ENCODE data around the gene AUH. TPM values are rescaled to one million over a fixed set of nuclear protein-coding genes. Genes with fewer than 3 reads are reported as not detected.

Gene AUH
- total and polyA plus RNA-seq, 9 of the 15 experiments (the other 6 are each of a cell fraction or from before 2014, with no cell fraction given), result 3.4 to 29.0 (median 10.1) TPM

DNA sequence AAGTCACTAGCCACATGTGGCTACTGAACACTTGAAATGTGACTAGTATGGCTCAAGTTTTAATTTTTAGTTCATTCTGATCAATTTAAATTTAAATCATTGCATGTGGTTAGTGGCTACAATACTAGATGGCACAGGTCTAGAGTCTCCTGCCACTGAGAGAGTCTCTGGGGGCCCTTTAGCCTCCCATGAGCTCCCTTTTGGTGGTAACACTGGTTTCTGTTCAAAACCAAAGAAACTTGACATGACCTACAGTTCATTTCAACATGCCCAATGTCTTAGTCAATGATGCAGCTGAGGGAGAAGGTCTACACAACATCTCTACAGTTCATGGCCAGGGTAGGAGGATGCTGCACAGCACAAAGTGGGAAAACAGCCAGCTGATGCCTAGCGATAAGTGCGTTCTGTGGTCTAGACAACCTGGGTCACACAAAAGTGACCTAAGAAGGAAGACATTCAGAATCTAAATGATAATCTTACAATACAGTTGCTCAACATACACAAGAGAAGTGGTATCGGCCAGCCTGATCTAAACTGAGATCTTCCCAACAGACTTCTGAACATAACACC lies 121.0 kb downstream of the AUH start (continued):
- TF ChIP-seq, protein P1, sequence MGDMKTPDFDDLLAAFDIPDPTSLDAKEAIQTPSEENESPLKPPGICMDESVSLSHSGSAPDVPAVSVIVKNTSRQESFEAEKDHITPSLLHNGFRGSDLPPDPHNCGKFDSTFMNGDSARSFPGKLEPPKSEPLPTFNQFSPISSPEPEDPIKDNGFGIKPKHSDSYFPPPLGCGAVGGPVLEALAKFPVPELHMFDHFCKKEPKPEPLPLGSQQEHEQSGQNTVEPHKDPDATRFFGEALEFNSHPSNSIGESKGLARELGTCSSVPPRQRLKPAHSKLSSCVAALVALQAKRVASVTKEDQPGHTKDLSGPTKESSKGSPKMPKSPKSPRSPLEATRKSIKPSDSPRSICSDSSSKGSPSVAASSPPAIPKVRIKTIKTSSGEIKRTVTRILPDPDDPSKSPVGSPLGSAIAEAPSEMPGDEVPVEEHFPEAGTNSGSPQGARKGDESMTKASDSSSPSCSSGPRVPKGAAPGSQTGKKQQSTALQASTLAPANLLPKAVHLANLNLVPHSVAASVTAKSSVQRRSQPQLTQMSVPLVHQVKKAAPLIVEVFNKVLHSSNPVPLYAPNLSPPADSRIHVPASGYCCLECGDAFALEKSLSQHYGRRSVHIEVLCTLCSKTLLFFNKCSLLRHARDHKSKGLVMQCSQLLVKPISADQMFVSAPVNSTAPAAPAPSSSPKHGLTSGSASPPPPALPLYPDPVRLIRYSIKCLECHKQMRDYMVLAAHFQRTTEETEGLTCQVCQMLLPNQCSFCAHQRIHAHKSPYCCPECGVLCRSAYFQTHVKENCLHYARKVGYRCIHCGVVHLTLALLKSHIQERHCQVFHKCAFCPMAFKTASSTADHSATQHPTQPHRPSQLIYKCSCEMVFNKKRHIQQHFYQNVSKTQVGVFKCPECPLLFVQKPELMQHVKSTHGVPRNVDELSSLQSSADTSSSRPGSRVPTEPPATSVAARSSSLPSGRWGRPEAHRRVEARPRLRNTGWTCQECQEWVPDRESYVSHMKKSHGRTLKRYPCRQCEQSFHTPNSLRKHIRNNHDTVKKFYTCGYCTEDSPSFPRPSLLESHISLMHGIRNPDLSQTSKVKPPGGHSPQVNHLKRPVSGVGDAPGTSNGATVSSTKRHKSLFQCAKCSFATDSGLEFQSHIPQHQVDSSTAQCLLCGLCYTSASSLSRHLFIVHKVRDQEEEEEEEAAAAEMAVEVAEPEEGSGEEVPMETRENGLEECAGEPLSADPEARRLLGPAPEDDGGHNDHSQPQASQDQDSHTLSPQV (IDR thresholded peaks at IDR 0.05), result no peak
- TF ChIP-seq NBN (IDR thresholded peaks at IDR 0.05; ENCODE audit: low read depth), result no peak
- TF ChIP-seq, protein P2, sequence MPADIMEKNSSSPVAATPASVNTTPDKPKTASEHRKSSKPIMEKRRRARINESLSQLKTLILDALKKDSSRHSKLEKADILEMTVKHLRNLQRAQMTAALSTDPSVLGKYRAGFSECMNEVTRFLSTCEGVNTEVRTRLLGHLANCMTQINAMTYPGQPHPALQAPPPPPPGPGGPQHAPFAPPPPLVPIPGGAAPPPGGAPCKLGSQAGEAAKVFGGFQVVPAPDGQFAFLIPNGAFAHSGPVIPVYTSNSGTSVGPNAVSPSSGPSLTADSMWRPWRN (IDR thresholded peaks at IDR 0.05; ENCODE audit: low read depth), result no peak

DNA sequence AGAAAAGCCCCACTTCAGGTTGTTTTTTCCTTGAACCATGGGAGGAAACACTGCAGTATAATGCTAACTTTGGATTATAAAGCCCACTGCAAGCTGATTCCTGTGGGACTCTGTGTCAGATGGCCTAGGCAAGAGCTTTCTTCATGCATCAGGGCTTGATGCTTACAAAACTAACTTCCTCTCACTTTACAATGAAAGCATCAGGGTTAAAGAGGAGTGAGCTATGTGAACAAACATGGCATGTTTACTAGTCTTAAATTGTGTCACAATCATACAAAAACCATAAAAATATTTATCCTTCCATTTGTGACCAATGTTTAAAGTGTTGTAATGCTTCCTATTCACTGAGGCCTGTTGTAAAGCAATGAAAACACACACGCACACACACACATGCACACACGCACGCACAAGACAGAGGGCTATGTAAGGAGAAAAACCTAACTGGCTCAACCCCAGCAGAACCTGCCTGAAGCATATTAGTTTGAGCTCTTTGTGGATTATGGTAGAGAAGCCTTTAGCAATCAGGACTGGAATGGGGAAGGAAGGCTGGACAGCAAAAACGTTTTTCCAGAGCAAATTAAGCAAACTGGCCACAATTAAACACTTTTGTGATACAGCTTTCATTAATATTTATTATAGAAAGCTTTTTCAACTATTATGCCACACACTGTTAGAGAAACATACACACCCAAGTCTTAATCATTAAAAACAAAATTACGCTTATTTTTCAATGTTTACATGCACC lies 122.2 kb downstream of the AUH start:
- no peak overlapping the region for H3K27ac ChIP-seq (ENCODE audit: extremely low read depth, low read depth, low read length)
- no peak overlapping the region for H3K9ac ChIP-seq (ENCODE audit: insufficient read depth in 1 of 2, low read depth in 2 of 2, low read length in 2 of 2)
- BruUV-seq (replicated peaks), result no TSS peak
- intact Hi-C loops (cut with micrococcal nuclease), result no loop called here
- no peak overlapping the region for H3K4me2 ChIP-seq (ENCODE audit: insufficient read depth, low read length)
- no peaks in the 10 kb centered on the region for H3K4me1 ChIP-seq (replicated peaks in 1 of 2; ENCODE audit: control insufficient read depth in 2 of 2, insufficient read depth in 2 of 2, low read length in 2 of 2)
- H2AFZ ChIP-seq (ENCODE audit: low read depth, low read length), result no peak overlapping the region
- FAIRE-seq (no peak), DNase-seq (ENCODE audit: extremely low read depth in 1 of 4, low spot score in 3 of 4) (no peak), ATAC-seq (no peak)
- 66% methylated on average over 5 of the region's 5 CpGs for WGBS (ENCODE audit: insufficient coverage, low coverage, missing lambda C conversion rate)
- H3K9me1 ChIP-seq (ENCODE audit: control insufficient read depth, insufficient read depth, low read length), result no peaks in the 10 kb centered on the region
- in situ Hi-C loops (cut with MboI), result no loop called here
- no peaks in the 10 kb centered on the region for H3K36me3 ChIP-seq (ENCODE audit: control insufficient read depth, insufficient read depth, low read length)
- no peaks in the 10 kb centered on the region for H3K27me3 ChIP-seq (ENCODE audit: control insufficient read depth in 2 of 2, insufficient read depth in 2 of 2, low read length in 2 of 2)
- H3K79me2 ChIP-seq (ENCODE audit: control insufficient read depth, insufficient read depth, low read length), result no peaks in the 10 kb centered on the region
- no peaks in the 10 kb centered on the region for H4K20me1 ChIP-seq (replicated peaks; ENCODE audit: control insufficient read depth, insufficient read depth, low read length)
- H3K9me3 ChIP-seq (replicated peaks; ENCODE audit: control insufficient read depth, insufficient read depth, low read depth, low read length), result no peaks in the 10 kb centered on the region
- CTCF ChIA-PET (ENCODE audit: low intra/inter-chr PET ratio), result interaction anchor here (0.6 kb wide), 1 partner anchor 40 kb away, joined by 3 read pairs; no protein-coding TSS in a partner anchor
- POLR2A ChIA-PET, result no interaction called here
- H3K4me3 ChIP-seq, result no peak overlapping the region
- TF ChIP-seq LARP7 (IDR thresholded peaks at IDR 0.05), result no peak
- no peak for TF ChIP-seq ILK (tag; IDR thresholded peaks at IDR 0.05; ENCODE audit: borderline replicate concordance, low read depth)
- TF ChIP-seq, protein P2 (IDR thresholded peaks at IDR 0.05; ENCODE audit: low read depth), result no peak
- TF ChIP-seq, protein P3, sequence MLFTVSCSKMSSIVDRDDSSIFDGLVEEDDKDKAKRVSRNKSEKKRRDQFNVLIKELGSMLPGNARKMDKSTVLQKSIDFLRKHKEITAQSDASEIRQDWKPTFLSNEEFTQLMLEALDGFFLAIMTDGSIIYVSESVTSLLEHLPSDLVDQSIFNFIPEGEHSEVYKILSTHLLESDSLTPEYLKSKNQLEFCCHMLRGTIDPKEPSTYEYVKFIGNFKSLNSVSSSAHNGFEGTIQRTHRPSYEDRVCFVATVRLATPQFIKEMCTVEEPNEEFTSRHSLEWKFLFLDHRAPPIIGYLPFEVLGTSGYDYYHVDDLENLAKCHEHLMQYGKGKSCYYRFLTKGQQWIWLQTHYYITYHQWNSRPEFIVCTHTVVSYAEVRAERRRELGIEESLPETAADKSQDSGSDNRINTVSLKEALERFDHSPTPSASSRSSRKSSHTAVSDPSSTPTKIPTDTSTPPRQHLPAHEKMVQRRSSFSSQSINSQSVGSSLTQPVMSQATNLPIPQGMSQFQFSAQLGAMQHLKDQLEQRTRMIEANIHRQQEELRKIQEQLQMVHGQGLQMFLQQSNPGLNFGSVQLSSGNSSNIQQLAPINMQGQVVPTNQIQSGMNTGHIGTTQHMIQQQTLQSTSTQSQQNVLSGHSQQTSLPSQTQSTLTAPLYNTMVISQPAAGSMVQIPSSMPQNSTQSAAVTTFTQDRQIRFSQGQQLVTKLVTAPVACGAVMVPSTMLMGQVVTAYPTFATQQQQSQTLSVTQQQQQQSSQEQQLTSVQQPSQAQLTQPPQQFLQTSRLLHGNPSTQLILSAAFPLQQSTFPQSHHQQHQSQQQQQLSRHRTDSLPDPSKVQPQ (CRISPR knock-in tag; IDR thresholded peaks at IDR 0.05; ENCODE audit: borderline replicate concordance), result no peak
- TF ChIP-seq ZNF282 (CRISPR knock-in tag; IDR thresholded peaks at IDR 0.05), result no peak
- no peak for TF ChIP-seq HCFC1 (IDR thresholded peaks at IDR 0.05; ENCODE audit: low read depth, low read length)
- TF ChIP-seq, protein P4, sequence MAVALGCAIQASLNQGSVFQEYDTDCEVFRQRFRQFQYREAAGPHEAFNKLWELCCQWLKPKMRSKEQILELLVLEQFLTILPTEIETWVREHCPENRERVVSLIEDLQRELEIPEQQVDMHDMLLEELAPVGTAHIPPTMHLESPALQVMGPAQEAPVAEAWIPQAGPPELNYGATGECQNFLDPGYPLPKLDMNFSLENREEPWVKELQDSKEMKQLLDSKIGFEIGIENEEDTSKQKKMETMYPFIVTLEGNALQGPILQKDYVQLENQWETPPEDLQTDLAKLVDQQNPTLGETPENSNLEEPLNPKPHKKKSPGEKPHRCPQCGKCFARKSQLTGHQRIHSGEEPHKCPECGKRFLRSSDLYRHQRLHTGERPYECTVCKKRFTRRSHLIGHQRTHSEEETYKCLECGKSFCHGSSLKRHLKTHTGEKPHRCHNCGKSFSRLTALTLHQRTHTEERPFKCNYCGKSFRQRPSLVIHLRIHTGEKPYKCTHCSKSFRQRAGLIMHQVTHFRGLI (CRISPR knock-in tag; IDR thresholded peaks at IDR 0.05), result no peak

Measured in K562 (cell line).